H9 (cell line): ENCODE results near the gene C1QA. TPM values are rescaled to one million over a fixed set of nuclear protein-coding genes. Genes with fewer than 3 reads are reported as not detected.

ENCODE experiments used
- DNase-seq: peaks from one replicate; pipeline ENCODE4 v3.0.0-alpha.2; 2017
- H2AFZ ChIP-seq: one replicate; pipeline ENCODE4 v1.6.1; 2013; ENCODE audit warnings: mild to moderate bottlenecking, low read length, control low read depth, moderate library complexity
- H2AK5ac ChIP-seq: 2 replicates; pipeline ENCODE4 v1.6.1; 2013; ENCODE audit warnings: low read length, control low read depth, mixed read lengths; ENCODE audit not compliant: insufficient read length
- H2BK120ac ChIP-seq: one replicate; pipeline ENCODE4 v1.6.1; 2013; ENCODE audit warnings: low read depth, mild to moderate bottlenecking, low read length, control low read depth, inconsistent platforms; ENCODE audit not compliant: poor library complexity, severe bottlenecking
- H2BK12ac ChIP-seq: 2 replicates; pipeline ENCODE4 v1.6.1; 2013; ENCODE audit warnings: low read length, control low read depth, mixed read lengths, low read depth; ENCODE audit not compliant: insufficient read length
- H2BK15ac ChIP-seq: 2 replicates; pipeline ENCODE4 v1.6.1; 2013; ENCODE audit warnings: low read depth, low read length, control low read depth
- H2BK20ac ChIP-seq: one replicate; pipeline ENCODE4 v1.6.1; 2013; ENCODE audit warnings: low read depth, mild to moderate bottlenecking, low read length, control low read depth, inconsistent platforms; ENCODE audit not compliant: poor library complexity, severe bottlenecking
- H2BK5ac ChIP-seq: 2 replicates; pipeline ENCODE4 v1.6.1; 2013; ENCODE audit warnings: low read length, control low read depth, mixed read lengths; ENCODE audit not compliant: insufficient read length
- H3K14ac ChIP-seq: 2 replicates; pipeline ENCODE4 v1.6.1; 2013; ENCODE audit warnings: low read length, control low read depth; ENCODE audit not compliant: insufficient read depth
- H3K18ac ChIP-seq: 2 replicates; pipeline ENCODE4 v1.6.1; 2013; ENCODE audit warnings: low read depth, mild to moderate bottlenecking, mixed read lengths, low read length, control low read depth; ENCODE audit not compliant: insufficient read length
- H3K23ac ChIP-seq: 2 replicates; pipeline ENCODE4 v1.6.1; 2013; ENCODE audit warnings: low read length, control low read depth, mixed read lengths, low read depth; ENCODE audit not compliant: insufficient read length
- H3K23me2 ChIP-seq: 2 replicates; pipeline ENCODE4 v1.6.1; 2013; ENCODE audit warnings: low read depth, mild to moderate bottlenecking, mixed read lengths, low read length, control low read depth; ENCODE audit not compliant: insufficient read length, poor library complexity, severe bottlenecking
- H3K27ac ChIP-seq: 2 replicates; pipeline ENCODE4 v1.5.1; 2013; ENCODE audit warnings: low read length, control low read depth, mixed read lengths, low read depth; ENCODE audit not compliant: insufficient read length
- H3K27me3 ChIP-seq: 2 replicates; pipeline ENCODE4 v1.6.1; 2013; ENCODE audit warnings: low read length, control low read depth, inconsistent platforms; ENCODE audit not compliant: insufficient read depth
- H3K4ac ChIP-seq: 2 replicates; pipeline ENCODE4 v1.6.1; 2013; ENCODE audit warnings: low read depth, mild to moderate bottlenecking, control low read depth, inconsistent platforms, low read length, moderate library complexity
- H3K4me1 ChIP-seq: 2 replicates; pipeline ENCODE4 v1.6.1; 2013; ENCODE audit warnings: low read length, control low read depth, inconsistent platforms; ENCODE audit not compliant: insufficient read depth
- H3K4me2 ChIP-seq: 2 replicates; pipeline ENCODE4 v1.6.1; 2013; ENCODE audit warnings: low read length, control low read depth, mixed read lengths; ENCODE audit not compliant: insufficient read length, insufficient read depth
- H3K56ac ChIP-seq: 2 replicates; pipeline ENCODE4 v1.6.1; 2013; ENCODE audit warnings: low read depth, mild to moderate bottlenecking, mixed read lengths, low read length, control low read depth; ENCODE audit not compliant: insufficient read length
- H3K79me1 ChIP-seq: 2 replicates; pipeline ENCODE4 v1.6.1; 2013; ENCODE audit warnings: low read depth, mild to moderate bottlenecking, moderate library complexity, low read length, control low read depth, inconsistent platforms; ENCODE audit not compliant: insufficient read depth, poor library complexity, severe bottlenecking
- H3K79me2 ChIP-seq: 2 replicates; pipeline ENCODE4 v1.6.1; 2013; ENCODE audit warnings: low read length, control low read depth, inconsistent platforms; ENCODE audit not compliant: insufficient read depth
- H3K9ac ChIP-seq: 2 replicates; pipeline ENCODE4 v1.6.1; 2013; ENCODE audit warnings: low read length, control low read depth, mixed read lengths; ENCODE audit not compliant: insufficient read length; ENCODE audit errors: extremely low read depth
- H3K9me3 ChIP-seq: one replicate; pipeline ENCODE4 v1.6.1; 2013; ENCODE audit warnings: low read depth, low read length, inconsistent platforms; ENCODE audit not compliant: control insufficient read depth
- H3T11ph ChIP-seq: one replicate; pipeline ENCODE4 v1.6.1; 2013; ENCODE audit warnings: mild to moderate bottlenecking, low read length, control low read depth, inconsistent platforms
- H4K20me1 ChIP-seq: one replicate; pipeline ENCODE4 v1.6.1; 2013; ENCODE audit not compliant: control insufficient read depth, insufficient read length, insufficient read depth
- H4K5ac ChIP-seq: 2 replicates; pipeline ENCODE4 v1.6.1; 2013; ENCODE audit warnings: low read depth, mild to moderate bottlenecking, mixed read lengths, low read length, control low read depth; ENCODE audit not compliant: insufficient read length
- H4K8ac ChIP-seq: replicated peaks from 2 replicates; pipeline ENCODE4 v1.6.1; 2013; ENCODE audit warnings: low read length, control low read depth, mixed read lengths, low read depth; ENCODE audit not compliant: insufficient read length
- H4K91ac ChIP-seq: 2 replicates; pipeline ENCODE4 v1.6.1; 2013; ENCODE audit warnings: low read depth, mild to moderate bottlenecking, moderate library complexity, mixed read lengths, low read length, control low read depth; ENCODE audit not compliant: insufficient read length
- H3K27ac Mint-ChIP-seq, 3 experiments: 2 replicates in 2 of 3; 3 replicates in 1 of 3; pipeline ENCODE4 v1.8.0; 2020 to 2021; ENCODE audit warnings: mixed read lengths in 3 of 3, mild to moderate bottlenecking in 1 of 3, moderate library complexity in 1 of 3
- H3K27me3 Mint-ChIP-seq: 2 replicates; pipeline ENCODE4 v1.8.0; 2021; ENCODE audit warnings: low read depth, mild to moderate bottlenecking, moderate library complexity, mixed read lengths
- H3K36me3 Mint-ChIP-seq, 3 experiments: 2 replicates in 2 of 3; 3 replicates in 1 of 3; pipeline ENCODE4 v1.8.0; 2020 to 2021; ENCODE audit warnings: low read depth in 3 of 3, mixed read lengths in 3 of 3; ENCODE audit not compliant: insufficient read depth in 1 of 3
- H3K4me1 Mint-ChIP-seq, 2 experiments: 2 replicates each; pipeline ENCODE4 v1.8.0; 2020; ENCODE audit warnings: mixed read lengths in 2 of 2
- H3K4me3 Mint-ChIP-seq, 2 experiments: 2 replicates in 1 of 2; 3 replicates in 1 of 2; pipeline ENCODE4 v1.8.0; 2020 to 2021; ENCODE audit warnings: mild to moderate bottlenecking in 2 of 2, mixed read lengths in 2 of 2, moderate library complexity in 1 of 2
- H3K9me3 Mint-ChIP-seq, 2 experiments: 2 replicates in 1 of 2; 3 replicates in 1 of 2; pipeline ENCODE4 v1.8.0; 2020; ENCODE audit warnings: mild to moderate bottlenecking in 2 of 2, mixed read lengths in 2 of 2, moderate library complexity in 1 of 2
- CTCF ChIP-seq: fragments of 200-600 bp; sonication (generic); conservative IDR thresholded peaks from 3 replicates; pipeline ENCODE4 v1.8.0; 2021; ENCODE audit warnings: antibody characterized with exemption, mild to moderate bottlenecking
- WGBS: extraction: QIAGEN DNeasy Blood & Tissue Kit; methylation state at CpG from one replicate; pipeline ENCODE4 v1.1.7; 2013; ENCODE audit warnings: missing lambda C conversion rate, low lambda C conversion rate, mixed read lengths; ENCODE audit not compliant: insufficient read length; ENCODE audit errors: extremely low coverage; 5-methylcytosine and 5-hydroxymethylcytosine counted together
- total RNA-seq: library from RNA; stranded (reverse); gene quantifications from 2 replicates; pipeline ENCODE4 v1.2.1, GENCODE V29; 2021

C1QA gene
- total RNA-seq, 1 experiment from 2014 or later = not detected

- H2AFZ ChIP-seq = no peak overlapping the region
- H2BK20ac ChIP-seq = no peak overlapping the region
- H3K4me1 ChIP-seq = no peaks in the 10 kb centered on the region
- Mint-ChIP-seq H3K9me3 (no peaks in the 10 kb centered on the region), H3K4me3 (no peak overlapping the region), H3K4me1 (peaks cover 2 to 18% of the 10 kb centered on the region in 2 experiments; a peak in 3 of 4 replicates), H3K27ac (no peak overlapping the region), H3K36me3 (no peaks in the 10 kb centered on the region), H3K27me3 (peaks cover 2% of the 10 kb centered on the region)
- H3K18ac ChIP-seq = no peak overlapping the region
- H4K8ac ChIP-seq = no peak overlapping the region
- H3K56ac ChIP-seq = no peak overlapping the region
- no peak overlapping the region for H2BK12ac ChIP-seq
- no peak overlapping the region for H4K5ac ChIP-seq
- H3K23me2 ChIP-seq = no peaks in the 10 kb centered on the region
- H4K20me1 ChIP-seq = no peaks in the 10 kb centered on the region
- H3K9me3 ChIP-seq = no peaks in the 10 kb centered on the region
- H3K9ac ChIP-seq = no peak overlapping the region
- no peaks in the 10 kb centered on the region for H3K79me2 ChIP-seq
- H2BK5ac ChIP-seq = no peak overlapping the region
- no peak overlapping the region for H2BK15ac ChIP-seq
- DNase-seq = no peak
- H3T11ph ChIP-seq = no peak overlapping the region
- H3K4me2 ChIP-seq = no peak overlapping the region
- H3K27me3 ChIP-seq = no peaks in the 10 kb centered on the region
- TF ChIP-seq CTCF = no peak
- no peaks in the 10 kb centered on the region for H3K79me1 ChIP-seq
- no peak overlapping the region for H3K23ac ChIP-seq
- H3K14ac ChIP-seq = no peak overlapping the region; the same call in 1 of the 2 replicates
- H2AK5ac ChIP-seq = no peak overlapping the region
- no peak overlapping the region for H3K4ac ChIP-seq
- H4K91ac ChIP-seq = no peak overlapping the region
- no peak overlapping the region for H3K27ac ChIP-seq
- WGBS = no CpG with 5 or more reads among the region's 7 CpGs
- no peak overlapping the region for H2BK120ac ChIP-seq
Measured at GRCh38 chr1:22595108-22595507, 41.3 kb upstream of the C1QA start.
